Prostate gland (tissue), 2 donors: ENCODE measurements around the gene DMRTB1. TPM values are rescaled to one million over a fixed set of nuclear protein-coding genes. Genes with fewer than 3 reads are reported as not detected.

Experiments
- DNase-seq: peaks from one replicate; pipeline ENCODE4 v3.0.0-alpha.2; 2019; ENCODE audit warnings: low spot score
- H3K27ac ChIP-seq, 2 donors: fragments of 200-600 bp; sonication (generic); 2 replicates each; pipeline ENCODE4 v1.5.1; 2017 to 2019
- H3K27me3 ChIP-seq: fragments of 200-600 bp; sonication (generic); replicated peaks from 2 replicates; pipeline ENCODE4 v1.5.1; 2019; ENCODE audit not compliant: insufficient read depth
- H3K36me3 ChIP-seq, 2 donors: fragments of 200-600 bp; sonication (generic); 1 replicate in 1 of 2; 2 replicates in 1 of 2; pipeline versions ENCODE4 v1.5.1 to v1.8.1; 2017 to 2019
- H3K4me1 ChIP-seq: fragments of 200-600 bp; sonication (generic); replicated peaks from 2 replicates; pipeline ENCODE4 v1.5.1; 2019
- H3K4me3 ChIP-seq, 2 donors: fragments of 200-600 bp; sonication (generic); 2 replicates each; pipeline ENCODE4 v1.5.1; 2017 to 2019
- H3K9me3 ChIP-seq: fragments of 200-600 bp; sonication (generic); 2 replicates; pipeline ENCODE4 v1.5.1; 2017
- CTCF ChIP-seq, 4 experiments: fragments of 200-600 bp in 2 of 4; fragments of 450-650 bp in 2 of 4; sonication (generic) in 2 of 4; IDR thresholded peaks; 1 replicate in 3 of 4; 2 replicates in 1 of 4; pipeline ENCODE4 v1.5.1; 2016 to 2019; ENCODE audit warnings: antibody characterized with exemption in 4 of 4, mild to moderate bottlenecking in 2 of 4, moderate library complexity in 2 of 4
- POLR2A ChIP-seq: fragments of 450-650 bp; IDR thresholded peaks from one replicate; pipeline ENCODE4 v1.6.1; 2016; ENCODE audit warnings: antibody characterized with exemption, mild to moderate bottlenecking
- POLR2AphosphoS5 ChIP-seq: sonication (generic); formaldehyde crosslinking; IDR thresholded peaks from one replicate; pipeline ENCODE4 v1.6.1; 2017; ENCODE audit warnings: antibody characterized with exemption
- WGBS: methylation state at CpG from one replicate; pipeline ENCODE4 v1.1.5; 2018; 5-methylcytosine and 5-hydroxymethylcytosine counted together
- intact Hi-C: fragments of 100-400 bp; cut with DNase I; formaldehyde crosslinking; loops from one replicate; pipeline ENCODE4 v1.14.2; 2022
- total RNA-seq, 2 donors: library from RNA; depleted of rRNA; stranded (reverse); fragments of >200 nt; gene quantifications; one replicate each; pipeline ENCODE4 v1.1.0, GENCODE V29; 2016

Gene DMRTB1
- total RNA-seq, 2 donors from 2014 or later, result 14.3 TPM; not detected in 1

DNA sequence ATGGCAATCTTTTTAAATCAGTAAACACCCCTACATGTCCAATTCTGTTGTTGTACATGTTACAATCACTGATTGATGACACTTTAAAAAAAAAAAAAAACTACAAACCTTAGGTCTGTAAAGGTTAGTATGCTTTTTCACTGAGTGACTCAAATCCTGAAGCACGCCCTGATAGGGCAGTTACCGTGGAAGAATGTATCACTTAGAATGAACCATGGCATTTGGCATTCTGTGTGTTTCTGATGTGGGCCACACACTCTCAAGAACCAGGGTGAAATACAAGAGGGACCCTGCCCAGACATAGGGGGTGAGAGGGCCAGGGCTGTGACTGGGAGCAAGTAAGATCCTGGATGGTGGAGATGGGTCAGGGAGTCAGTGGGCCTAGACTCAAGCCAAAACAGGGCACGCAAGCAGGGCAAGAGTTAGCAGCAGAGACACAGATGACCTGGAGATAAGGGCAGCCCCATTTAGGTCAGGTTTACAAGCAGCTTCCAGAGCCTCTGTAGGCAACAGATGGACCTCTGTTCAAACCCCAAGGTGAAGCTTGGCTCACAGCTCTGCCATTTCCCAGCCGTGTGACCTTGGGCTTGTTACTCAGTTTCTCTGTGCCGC lies 47.6 kb upstream of the DMRTB1 start:
- TF ChIP-seq POLR2A (no peak), POLR2AphosphoS5 (no peak), CTCF (IDR thresholded peaks at IDR 0.05) (no peak)
- intact Hi-C loops, result no loop called here
- 85% methylated on average over 5 of the region's 5 CpGs for WGBS
- Histone ChIP-seq H3K9me3 (no peaks in the 10 kb centered on the region), H3K27me3 (no peaks in the 10 kb centered on the region), H3K36me3 (no peaks in the 10 kb centered on the region), H3K4me3 (no peak overlapping the region), H3K27ac (no peak overlapping the region), H3K4me1 (no peaks in the 10 kb centered on the region)
- DNase-seq, result no peak

DNA sequence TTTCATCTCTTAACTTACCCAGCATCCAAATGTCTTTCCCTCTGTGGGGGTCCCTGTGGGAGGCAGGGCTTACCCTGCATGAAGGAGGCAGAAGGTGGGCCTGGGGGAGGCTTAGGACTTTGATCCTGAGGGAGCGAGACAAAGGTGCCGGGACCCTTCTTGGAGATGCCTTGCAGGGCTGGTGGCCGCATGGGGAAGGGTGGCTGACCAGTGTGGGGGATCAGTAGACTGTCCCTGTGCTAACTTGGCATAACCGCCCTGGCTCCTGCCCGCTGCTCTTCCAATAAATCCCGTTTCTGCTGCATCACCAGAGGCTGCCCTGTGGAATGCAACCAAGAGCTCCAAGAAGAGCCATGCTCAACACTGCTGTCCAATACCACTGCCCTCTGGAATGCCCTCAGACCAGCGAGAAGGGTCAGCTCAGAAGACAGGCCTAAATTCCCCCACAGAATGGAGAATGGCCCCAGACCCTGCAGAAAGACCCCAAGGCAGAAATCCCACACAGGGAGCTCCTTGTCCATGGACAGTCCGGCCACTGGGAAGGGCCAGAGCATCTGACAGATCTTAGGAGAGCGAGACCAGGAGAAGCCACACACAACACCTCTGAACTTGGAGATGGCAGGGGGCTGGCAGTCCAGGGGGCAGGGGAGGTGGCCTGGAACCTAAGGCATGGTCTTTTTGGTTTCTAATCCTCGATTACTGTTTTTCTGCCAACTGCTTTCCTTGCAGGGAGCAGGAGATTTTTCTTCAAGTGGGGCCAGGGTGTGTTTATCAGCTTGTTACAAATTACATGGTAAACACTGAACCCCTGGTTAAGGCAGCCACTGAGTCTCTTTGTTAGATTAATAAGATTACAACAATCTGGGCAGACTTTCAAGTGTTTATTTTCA lies 46.7 kb upstream of the DMRTB1 start:
- H3K27me3 ChIP-seq, result no peaks in the 10 kb centered on the region
- no peak for DNase-seq

DNA sequence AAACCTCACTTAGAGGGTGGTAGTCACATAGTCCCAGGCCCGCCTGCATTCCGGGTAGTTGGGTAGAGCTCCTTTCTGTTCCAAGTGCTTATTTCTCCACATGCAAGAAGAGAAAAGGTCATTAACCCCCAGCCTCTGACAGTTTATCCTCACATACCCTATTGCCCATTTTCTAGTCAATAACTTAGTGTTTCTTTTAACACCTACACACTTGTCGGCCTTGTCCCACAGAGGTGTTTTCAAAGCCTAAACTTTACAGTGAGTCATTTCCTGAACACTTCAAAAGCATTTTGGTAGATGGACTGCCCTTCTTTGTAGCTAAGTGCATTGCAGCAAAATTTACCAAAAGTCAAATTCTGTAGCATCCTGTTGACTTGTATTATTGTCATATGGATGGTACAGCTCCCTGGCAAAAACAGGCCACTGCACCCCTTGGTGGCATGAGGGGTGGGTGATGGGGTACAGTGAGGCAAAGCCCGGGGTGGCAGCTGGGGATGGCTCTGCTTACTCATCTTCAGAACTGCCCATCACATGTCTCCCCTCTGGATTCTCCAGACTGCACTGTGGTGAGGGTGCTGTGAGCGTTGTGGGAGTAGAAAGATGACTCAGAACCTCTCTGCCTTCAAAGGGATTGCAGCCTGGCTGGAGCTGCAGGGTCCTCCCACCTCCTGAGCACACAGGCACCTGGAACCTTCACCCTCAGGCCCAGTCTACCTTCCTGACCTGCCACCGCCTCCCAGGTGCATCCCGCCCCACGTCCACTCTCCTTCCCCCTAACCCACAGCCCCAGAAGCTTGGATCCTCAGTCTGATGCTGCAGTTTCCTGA lies 45.8 kb upstream of the DMRTB1 start:
- TF ChIP-seq CTCF (IDR thresholded peaks at IDR 0.05) (no peak), POLR2A (no peak), POLR2AphosphoS5 (no peak)
- Histone ChIP-seq H3K27ac (no peak overlapping the region), H3K9me3 (no peaks in the 10 kb centered on the region), H3K4me1 (no peaks in the 10 kb centered on the region), H3K27me3 (no peaks in the 10 kb centered on the region), H3K4me3 (no peak overlapping the region), H3K36me3 (no peaks in the 10 kb centered on the region)
- no peak for DNase-seq
- WGBS, result 80% methylated on average over 8 of the region's 8 CpGs
- intact Hi-C loops, result no loop called here

More for the DNA sequence above, 46.7 kb upstream of the DMRTB1 start:
- no peak overlapping the region for H3K27ac ChIP-seq
- no peaks in the 10 kb centered on the region for H3K36me3 ChIP-seq
- intact Hi-C loops, result no loop called here
- H3K4me1 ChIP-seq, result no peaks in the 10 kb centered on the region
- H3K4me3 ChIP-seq, result no peak overlapping the region
- WGBS, result 88% methylated on average over 10 of the region's 10 CpGs
- H3K9me3 ChIP-seq, result no peaks in the 10 kb centered on the region
- TF ChIP-seq POLR2A (no peak), CTCF (IDR thresholded peaks at IDR 0.05) (no peak), POLR2AphosphoS5 (no peak)

GRCh38 chr1:53414632-53415031 lies 44.6 kb upstream of the DMRTB1 start:
- 87% methylated on average over 4 of the region's 4 CpGs for WGBS
- Histone ChIP-seq H3K4me1 (no peaks in the 10 kb centered on the region), H3K9me3 (no peaks in the 10 kb centered on the region), H3K27me3 (no peaks in the 10 kb centered on the region), H3K27ac (no peak overlapping the region), H3K36me3 (no peaks in the 10 kb centered on the region), H3K4me3 (no peak overlapping the region)
- TF ChIP-seq POLR2AphosphoS5, result no peak
- TF ChIP-seq CTCF (IDR thresholded peaks at IDR 0.05), result no peak
- no peak for TF ChIP-seq POLR2A
- intact Hi-C loops, result no loop called here
- DNase-seq, result no peak
